SK-N-SH treated with all-trans-retinoic acid at 6 μM for 48 hours (cell line): ENCODE data around the gene POM121L2.

ENCODE experiments used
- ARNTL ChIP-seq: fragments of 450-650 bp; formaldehyde crosslinking; IDR thresholded peaks from 2 replicates; pipeline ENCODE4 v1.5.0; 2020; ENCODE audit warnings: low read depth, mild to moderate bottlenecking, moderate library complexity, borderline replicate concordance
- BACH2 ChIP-seq: fragments of 250-450 bp; sonication (Bioruptor Pico); IDR thresholded peaks from 2 replicates; pipeline ENCODE4 v1.9.0; 2021; ENCODE audit warnings: mild to moderate bottlenecking, borderline replicate concordance
- CREB5 ChIP-seq: fragments of 250-450 bp; sonication (Bioruptor Pico); IDR thresholded peaks from 2 replicates; pipeline ENCODE4 v1.5.1; 2020; ENCODE audit warnings: low read depth, mild to moderate bottlenecking, moderate library complexity
- CSRNP3 ChIP-seq: fragments of 250-450 bp; sonication (Bioruptor Pico); IDR thresholded peaks from 2 replicates; pipeline ENCODE4 v1.5.1; 2021; ENCODE audit warnings: mild to moderate bottlenecking, moderate library complexity
- ESRRG ChIP-seq: fragments of 250-450 bp; sonication (Bioruptor Pico); IDR thresholded peaks from 2 replicates; pipeline ENCODE4 v1.6.1; 2021; ENCODE audit warnings: mild to moderate bottlenecking
- OSR1 ChIP-seq: fragments of 250-450 bp; sonication (Bioruptor Pico); IDR thresholded peaks from 2 replicates; pipeline ENCODE4 v1.8.0; 2022; ENCODE audit warnings: moderate library complexity, mild to moderate bottlenecking, inconsistent platforms
- PATZ1 ChIP-seq: fragments of 250-450 bp; sonication (Bioruptor Pico); IDR thresholded peaks from 2 replicates; pipeline ENCODE4 v1.8.0; 2020; ENCODE audit warnings: mild to moderate bottlenecking, moderate library complexity, borderline replicate concordance
- PPARA ChIP-seq: fragments of 250-450 bp; sonication (Bioruptor Pico); IDR thresholded peaks from 2 replicates; pipeline ENCODE4 v1.5.0; 2020; ENCODE audit warnings: mild to moderate bottlenecking, borderline replicate concordance
- RARB ChIP-seq: fragments of 250-450 bp; sonication (Bioruptor Pico); IDR thresholded peaks from 2 replicates; pipeline ENCODE4 v1.8.0; 2021; ENCODE audit warnings: mild to moderate bottlenecking, moderate library complexity
- TCF4 ChIP-seq: fragments of 250-450 bp; sonication (Bioruptor Pico); IDR thresholded peaks from 2 replicates; pipeline ENCODE4 v1.8.0; 2021; ENCODE audit warnings: mild to moderate bottlenecking, moderate library complexity, borderline replicate concordance
- TOX ChIP-seq: fragments of 250-450 bp; sonication (Bioruptor Pico); IDR thresholded peaks from 2 replicates; pipeline ENCODE4 v1.8.0; 2021; ENCODE audit warnings: mild to moderate bottlenecking, moderate library complexity, borderline replicate concordance
- TSHZ2 ChIP-seq: fragments of 250-450 bp; sonication (Bioruptor Pico); IDR thresholded peaks from 2 replicates; pipeline ENCODE4 v1.5.0; 2020; ENCODE audit warnings: mild to moderate bottlenecking, moderate library complexity
- ZFP3 ChIP-seq: fragments of 250-450 bp; sonication (Bioruptor Pico); IDR thresholded peaks from 2 replicates; pipeline ENCODE4 v1.5.0; 2020; ENCODE audit warnings: mild to moderate bottlenecking, moderate library complexity
- ZNF70 ChIP-seq: fragments of 450-650 bp; formaldehyde crosslinking; IDR thresholded peaks from 2 replicates; pipeline ENCODE4 v1.5.0; 2020; ENCODE audit warnings: mild to moderate bottlenecking, moderate library complexity

GRCh38 chr6:27279513-27280063 lies 32.5 kb downstream of the POM121L2 start:
- TF ChIP-seq PATZ1 (CRISPR knock-in tag) (no peak), BACH2 (CRISPR knock-in tag) (no peak), TCF4 (no peak), TOX (CRISPR knock-in tag) (no peak), CREB5 (CRISPR knock-in tag) (no peak), OSR1 (CRISPR knock-in tag) (no peak), ZNF70 (CRISPR knock-in tag) (no peak), TSHZ2 (CRISPR knock-in tag) (no peak), ZFP3 (CRISPR knock-in tag) (no peak), RARB (CRISPR knock-in tag) (no peak), ESRRG (CRISPR knock-in tag) (no peak), PPARA (CRISPR knock-in tag) (no peak), ARNTL (CRISPR knock-in tag) (no peak), CSRNP3 (CRISPR knock-in tag) (no peak)
